ENCODE measurements around the gene FTO. TPM values are rescaled to one million over a fixed set of nuclear protein-coding genes. Genes with fewer than 3 reads are reported as not detected.

Gene FTO
- total and polyA plus RNA-seq, 2 of the 8 experiments (the other 6 are each of a cell fraction or from before 2014, with no cell fraction given), result 34.5 to 59.8 TPM

DNA sequence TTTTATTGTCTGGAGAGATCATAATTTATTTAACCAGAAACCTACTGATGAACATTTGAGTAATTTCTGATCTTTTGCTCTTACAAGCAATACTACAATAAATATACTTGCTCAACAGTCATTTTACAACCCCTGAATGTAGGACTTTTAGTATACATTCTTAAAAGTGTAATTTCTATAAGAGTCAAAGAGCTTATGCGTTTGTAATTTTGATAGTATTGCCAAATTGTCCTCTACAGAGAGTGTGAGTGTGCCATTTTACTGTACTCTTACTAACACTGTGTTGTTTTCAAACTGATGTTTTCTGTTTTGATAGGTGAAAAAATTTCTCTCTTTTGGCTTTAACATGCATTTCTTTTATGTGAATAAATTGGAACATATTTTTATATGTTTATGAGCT lies 139.1 kb downstream of the FTO start:
- Histone ChIP-seq H2BK12ac (ENCODE audit: low read depth, low read length) (no peak overlapping the region), H3K36me3 (ENCODE audit: control insufficient read depth in 2 of 4, insufficient read depth in 4 of 4, low read length in 3 of 4) (no peaks in the 10 kb centered on the region), H3K9ac (replicated peaks in 1 of 4; ENCODE audit: extremely low read depth in 1 of 4, low read depth in 3 of 4, low read length in 3 of 4) (no peak overlapping the region), H3K23ac (ENCODE audit: insufficient read length) (no peak overlapping the region), H4K5ac (ENCODE audit: insufficient read length, low read depth, low read length) (no peak overlapping the region), H2BK20ac (ENCODE audit: low read length) (no peak overlapping the region), H3K79me2 (ENCODE audit: control insufficient read depth in 1 of 2, insufficient read depth in 2 of 2, low read length in 2 of 2) (no peaks in the 10 kb centered on the region), H3K27ac (ENCODE audit: low read depth, low read length) (no peak overlapping the region), H2AFZ (ENCODE audit: low read length) (no peak overlapping the region), H3K4me3 (ENCODE audit: extremely low read depth in 1 of 4, insufficient read depth in 2 of 4, low read depth in 3 of 4, low read length in 4 of 4) (no peak overlapping the region), H3K4me1 (replicated peaks in 1 of 4; ENCODE audit: control insufficient read depth in 3 of 4, insufficient read depth in 4 of 4, low read length in 3 of 4) (no peaks in the 10 kb centered on the region), H3K18ac (ENCODE audit: extremely low read depth, low read length) (no peak overlapping the region), H2BK15ac (ENCODE audit: low read length) (no peak overlapping the region), H2BK5ac (ENCODE audit: low read depth, low read length) (no peak overlapping the region), H3K4ac (replicated peaks; ENCODE audit: insufficient read length, low read depth, low read length) (no peak overlapping the region), H3K9me3 (ENCODE audit: insufficient read depth in 2 of 2, low read depth in 1 of 2, low read length in 1 of 2) (no peaks in the 10 kb centered on the region), H3K79me1 (ENCODE audit: low read depth, low read length) (no peaks in the 10 kb centered on the region), H2AK5ac (ENCODE audit: low read depth, low read length) (no peak overlapping the region), H3K56ac (replicated peaks; ENCODE audit: insufficient read length, low read depth, low read length) (no peak overlapping the region), H4K8ac (ENCODE audit: extremely low read depth, insufficient read depth, low read length) (no peak overlapping the region), H3K23me2 (ENCODE audit: low read depth, low read length) (no peaks in the 10 kb centered on the region), H4K20me1 (replicated peaks in 1 of 2; ENCODE audit: control insufficient read depth in 1 of 2, insufficient read depth in 2 of 2, low read length in 2 of 2) (no peaks in the 10 kb centered on the region), H3K27me3 (replicated peaks in 1 of 4; ENCODE audit: control insufficient read depth in 3 of 4, extremely low read depth in 1 of 4, insufficient read depth in 3 of 4, low read length in 3 of 4) (no peaks in the 10 kb centered on the region), H3K4me2 (ENCODE audit: insufficient read depth in 1 of 2, low read depth in 2 of 2, low read length in 2 of 2) (no peak overlapping the region), H3K14ac (ENCODE audit: insufficient read length) (no peak overlapping the region), H2BK120ac (replicated peaks; ENCODE audit: low read depth, low read length) (no peak overlapping the region), H4K91ac (replicated peaks; ENCODE audit: insufficient read length, low read length) (no peak overlapping the region)
- FAIRE-seq (no peak), DNase-seq (ENCODE audit: low read depth in 1 of 2, low spot score in 2 of 2) (no peak)
- ChIA-PET CTCF (ENCODE audit: partially characterized antibody) (interaction anchor here (0.6 kb wide), 2 partner anchors 23 to 88 kb away, joined by 3 to 4 read pairs; no protein-coding TSS in a partner anchor), POLR2A (ENCODE audit: partially characterized antibody) (no interaction called here)
- 95% methylated on average over 1 of the region's 1 CpG; no CpG with 5 or more reads in 1 of the 2 experiments for WGBS, 2 experiments (ENCODE audit: extremely low coverage in 1 of 2, insufficient coverage in 1 of 2, insufficient read length in 1 of 2, insufficient replicate concordance in 2 of 2, low coverage in 1 of 2, low lambda C conversion rate in 2 of 2, missing lambda C conversion rate in 1 of 2)
- TF ChIP-seq YY1 (IDR thresholded peaks at IDR 0.05; ENCODE audit: low read depth, low read length) (no peak), POU5F1 (IDR thresholded peaks at IDR 0.05; ENCODE audit: low read depth, low read length) (no peak), EZH2 (IDR thresholded peaks at IDR 0.05; ENCODE audit: low read depth, low read length, severe bottlenecking) (no peak), SP1 (IDR thresholded peaks at IDR 0.05; ENCODE audit: low read depth, low read length) (no peak), SP2 (IDR thresholded peaks at IDR 0.05; ENCODE audit: low read length) (no peak)
- TF ChIP-seq, protein P1, sequence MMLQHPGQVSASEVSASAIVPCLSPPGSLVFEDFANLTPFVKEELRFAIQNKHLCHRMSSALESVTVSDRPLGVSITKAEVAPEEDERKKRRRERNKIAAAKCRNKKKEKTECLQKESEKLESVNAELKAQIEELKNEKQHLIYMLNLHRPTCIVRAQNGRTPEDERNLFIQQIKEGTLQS (IDR thresholded peaks at IDR 0.05; ENCODE audit: insufficient read depth, low read depth, low read length), result no peak

Measured in H1 (cell line).